ENCODE results near the gene CDRT15.

The CDRT15 gene

DNA sequence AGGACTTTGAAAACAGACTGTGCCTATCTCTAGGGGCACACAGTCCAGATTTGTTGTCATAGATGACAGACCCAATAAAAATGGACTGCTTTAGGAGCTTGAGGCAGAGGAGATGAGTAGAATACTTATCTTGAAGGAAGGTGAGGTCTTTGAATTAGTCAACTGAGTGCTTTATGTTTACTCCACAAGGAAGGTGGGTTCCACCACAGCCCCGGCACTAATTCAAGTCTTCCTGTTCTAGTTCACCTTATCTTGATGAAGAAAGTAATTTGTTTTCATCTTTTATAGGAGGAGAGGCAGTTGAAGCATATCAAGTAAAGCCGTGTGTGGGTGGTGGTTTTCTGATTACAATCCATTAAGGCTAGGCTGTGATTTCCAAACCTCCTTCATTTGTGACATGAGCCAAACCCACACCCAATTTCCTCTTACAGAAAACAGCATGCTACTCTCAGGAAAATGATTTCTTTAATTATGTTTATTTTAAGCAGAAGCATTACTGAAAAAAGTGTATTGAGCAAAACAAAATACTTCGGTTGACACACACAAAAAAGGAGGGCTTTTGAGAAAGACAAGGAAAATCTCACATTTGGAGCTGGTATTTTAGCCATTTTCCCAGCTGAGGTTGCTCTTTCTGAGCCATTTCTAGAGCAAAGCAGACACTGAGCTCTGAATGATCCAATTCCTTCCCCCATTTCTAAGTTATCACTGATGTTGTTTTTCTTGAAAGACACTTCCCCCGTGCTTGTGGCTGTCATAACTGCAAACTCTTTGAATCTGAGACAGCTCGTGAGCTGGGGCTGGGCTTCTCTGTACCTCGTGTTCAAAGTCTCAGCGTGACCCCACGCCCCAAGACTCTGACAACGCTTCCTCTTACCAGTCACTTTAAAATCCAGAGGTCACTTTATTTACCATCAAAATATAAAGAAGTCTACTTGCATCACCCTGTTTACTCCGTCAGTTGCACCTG is 35.4 kb downstream of the CDRT15 start:
- no peaks in the 10 kb centered on the region for H3K9me3 ChIP-seq
- no peaks in the 10 kb centered on the region for H3K36me3 ChIP-seq
- H3K4me3 ChIP-seq (ENCODE audit: low read depth, low read length): no peak overlapping the region
- H3K27me3 ChIP-seq: no peaks in the 10 kb centered on the region
- no peak for DNase-seq
- TF ChIP-seq, protein P1, sequence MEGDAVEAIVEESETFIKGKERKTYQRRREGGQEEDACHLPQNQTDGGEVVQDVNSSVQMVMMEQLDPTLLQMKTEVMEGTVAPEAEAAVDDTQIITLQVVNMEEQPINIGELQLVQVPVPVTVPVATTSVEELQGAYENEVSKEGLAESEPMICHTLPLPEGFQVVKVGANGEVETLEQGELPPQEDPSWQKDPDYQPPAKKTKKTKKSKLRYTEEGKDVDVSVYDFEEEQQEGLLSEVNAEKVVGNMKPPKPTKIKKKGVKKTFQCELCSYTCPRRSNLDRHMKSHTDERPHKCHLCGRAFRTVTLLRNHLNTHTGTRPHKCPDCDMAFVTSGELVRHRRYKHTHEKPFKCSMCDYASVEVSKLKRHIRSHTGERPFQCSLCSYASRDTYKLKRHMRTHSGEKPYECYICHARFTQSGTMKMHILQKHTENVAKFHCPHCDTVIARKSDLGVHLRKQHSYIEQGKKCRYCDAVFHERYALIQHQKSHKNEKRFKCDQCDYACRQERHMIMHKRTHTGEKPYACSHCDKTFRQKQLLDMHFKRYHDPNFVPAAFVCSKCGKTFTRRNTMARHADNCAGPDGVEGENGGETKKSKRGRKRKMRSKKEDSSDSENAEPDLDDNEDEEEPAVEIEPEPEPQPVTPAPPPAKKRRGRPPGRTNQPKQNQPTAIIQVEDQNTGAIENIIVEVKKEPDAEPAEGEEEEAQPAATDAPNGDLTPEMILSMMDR (IDR thresholded peaks at IDR 0.05; ENCODE audit: low read depth, low read length): no peak
- H3K4me1 ChIP-seq: no peaks in the 10 kb centered on the region; the same call in 1 of the 2 replicates

DNA sequence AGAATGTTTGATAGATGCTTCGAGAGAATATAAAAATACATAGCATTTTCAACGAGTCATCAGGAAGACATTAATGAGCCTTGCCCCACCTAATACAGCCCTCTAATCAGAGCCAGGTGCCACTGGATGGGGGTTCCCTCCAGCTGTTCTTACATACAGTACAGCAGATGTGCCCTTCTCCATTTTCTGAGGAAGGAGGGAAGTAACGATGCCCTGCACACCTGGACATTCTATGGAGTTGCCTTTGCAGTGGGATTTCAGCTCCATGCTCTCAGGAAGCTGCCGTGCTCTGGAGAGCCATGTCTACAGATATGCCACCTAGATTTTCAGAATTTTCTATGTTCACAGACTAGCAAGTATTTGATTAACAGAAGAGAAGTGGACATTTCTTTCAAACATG is 36.3 kb downstream of the CDRT15 start:
- no peaks in the 10 kb centered on the region for H3K36me3 ChIP-seq
- no peaks in the 10 kb centered on the region for H3K27me3 ChIP-seq
- no peak for DNase-seq
- H3K4me3 ChIP-seq (ENCODE audit: low read depth, low read length): no peak overlapping the region
- TF ChIP-seq, protein P1 (IDR thresholded peaks at IDR 0.05; ENCODE audit: low read depth, low read length): no peak
- no peaks in the 10 kb centered on the region for H3K9me3 ChIP-seq
- no peaks in the 10 kb centered on the region; the same call in 1 of the 2 replicates for H3K4me1 ChIP-seq

DNA sequence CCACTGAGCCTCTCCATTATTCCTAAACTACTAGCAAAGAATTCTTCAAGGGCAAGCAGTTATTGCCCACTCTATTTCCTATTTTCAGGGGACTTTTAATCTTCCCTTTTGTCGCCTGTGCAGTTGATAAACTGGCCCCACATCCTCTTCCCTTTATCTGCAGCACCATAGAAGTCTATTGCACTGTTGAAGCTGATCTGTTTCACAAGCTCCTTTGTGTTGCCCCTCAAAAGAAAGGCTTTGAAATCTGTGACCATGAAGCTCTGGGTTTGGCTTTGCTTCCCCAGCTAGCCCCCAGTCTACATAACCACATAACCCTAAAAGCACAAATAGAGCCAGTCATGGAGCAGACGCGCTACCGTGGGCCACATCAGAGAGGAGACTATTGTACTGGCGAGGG is 37.1 kb downstream of the CDRT15 start:
- Histone ChIP-seq H3K27me3 (no peaks in the 10 kb centered on the region), H3K9me3 (no peaks in the 10 kb centered on the region), H3K36me3 (no peaks in the 10 kb centered on the region), H3K4me3 (ENCODE audit: low read depth, low read length) (no peak overlapping the region), H3K4me1 (no peaks in the 10 kb centered on the region; the same call in 1 of the 2 replicates)
- TF ChIP-seq, protein P1 (IDR thresholded peaks at IDR 0.05; ENCODE audit: low read depth, low read length): no peak
- DNase-seq: no peak

DNA sequence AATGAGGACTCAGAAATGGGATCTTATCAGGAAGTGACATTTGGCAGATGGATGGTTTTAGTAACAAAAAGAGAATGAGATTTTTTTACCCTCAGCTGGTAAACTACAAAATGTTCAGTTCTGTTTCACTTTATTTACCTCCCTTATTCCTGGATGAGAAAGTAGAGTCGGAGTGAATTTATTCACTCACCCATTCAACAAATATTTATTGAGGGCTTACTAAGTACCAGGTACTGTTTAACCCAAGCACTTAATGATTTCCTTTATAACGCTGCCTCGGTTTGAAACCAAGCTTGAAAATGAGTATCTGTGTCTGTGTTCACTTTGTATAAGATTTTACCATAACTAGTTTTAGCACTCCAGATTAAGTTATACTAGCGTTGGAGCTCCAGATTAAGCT is 38.1 kb downstream of the CDRT15 start:
- no peak for DNase-seq
- Histone ChIP-seq H3K4me1 (no peaks in the 10 kb centered on the region; the same call in 1 of the 2 replicates), H3K36me3 (no peaks in the 10 kb centered on the region), H3K4me3 (ENCODE audit: low read depth, low read length) (no peak overlapping the region), H3K9me3 (no peaks in the 10 kb centered on the region), H3K27me3 (no peaks in the 10 kb centered on the region)
- TF ChIP-seq, protein P1 (IDR thresholded peaks at IDR 0.05; ENCODE audit: low read depth, low read length): no peak

DNA sequence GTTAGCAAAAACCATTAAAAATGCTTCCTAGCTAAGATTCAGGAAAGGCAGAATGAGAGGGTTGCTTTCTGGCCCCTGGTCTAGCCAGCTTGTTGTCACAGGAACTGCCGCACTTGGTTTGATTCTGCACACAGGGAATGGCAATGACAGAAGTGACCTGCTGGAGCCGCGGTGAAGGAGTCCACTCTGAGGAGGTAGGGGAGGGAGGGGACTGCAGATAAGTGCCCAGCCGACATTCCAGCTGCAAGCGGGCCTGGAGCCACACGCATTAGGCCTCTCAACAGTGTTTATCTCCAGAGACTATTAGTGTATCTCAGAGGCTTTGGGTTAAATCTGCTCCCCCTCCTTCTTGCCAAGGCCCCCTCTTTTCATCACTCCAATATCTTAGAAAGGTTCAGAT is 38.6 kb downstream of the CDRT15 start:
- no peaks in the 10 kb centered on the region for H3K36me3 ChIP-seq
- peak; percentile 59 for DNase-seq
- H3K9me3 ChIP-seq: no peaks in the 10 kb centered on the region
- TF ChIP-seq, protein P1 (IDR thresholded peaks at IDR 0.05; ENCODE audit: low read depth, low read length): 0 out of 2 replicates have a peak, but pooled peaks have one; percentile 11
- H3K4me1 ChIP-seq: no peaks in the 10 kb centered on the region; the same call in 1 of the 2 replicates
- H3K4me3 ChIP-seq (ENCODE audit: low read depth, low read length): no peak overlapping the region
- no peaks in the 10 kb centered on the region for H3K27me3 ChIP-seq

DNA sequence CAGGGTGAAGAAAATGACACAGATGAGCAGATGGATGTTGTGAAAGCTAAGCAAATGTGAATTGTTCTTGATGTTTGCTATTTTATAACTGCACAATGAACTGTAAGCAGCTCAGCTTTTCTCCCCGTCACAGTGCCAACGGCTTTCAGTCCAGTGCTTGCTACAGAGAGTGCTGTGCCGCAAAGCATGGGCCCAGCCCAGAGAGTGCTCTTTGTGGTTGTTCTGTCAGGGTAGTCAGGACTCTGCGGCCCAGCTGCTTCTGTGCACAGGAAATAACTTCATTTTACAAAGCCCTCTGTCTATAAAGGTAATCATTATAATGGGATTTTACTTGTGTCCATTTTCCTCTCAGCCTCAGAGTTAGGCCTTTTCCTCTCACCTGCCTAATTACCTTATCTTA is 39.1 kb downstream of the CDRT15 start:
- no peak overlapping the region for H3K4me3 ChIP-seq (ENCODE audit: low read depth, low read length)
- H3K27me3 ChIP-seq: no peaks in the 10 kb centered on the region
- TF ChIP-seq, protein P1 (IDR thresholded peaks at IDR 0.05; ENCODE audit: low read depth, low read length): no peak
- H3K36me3 ChIP-seq: no peaks in the 10 kb centered on the region
- DNase-seq: no peak
- H3K9me3 ChIP-seq: no peaks in the 10 kb centered on the region
- no peaks in the 10 kb centered on the region; the same call in 1 of the 2 replicates for H3K4me1 ChIP-seq
